Measurements from ENCODE around the gene FAM120A. TPM values are rescaled to one million over a fixed set of nuclear protein-coding genes. Genes with fewer than 3 reads are reported as not detected.

FAM120A gene
- total and polyA plus RNA-seq, 9 donors = 37.9 to 130 (median 78.9) TPM

DNA sequence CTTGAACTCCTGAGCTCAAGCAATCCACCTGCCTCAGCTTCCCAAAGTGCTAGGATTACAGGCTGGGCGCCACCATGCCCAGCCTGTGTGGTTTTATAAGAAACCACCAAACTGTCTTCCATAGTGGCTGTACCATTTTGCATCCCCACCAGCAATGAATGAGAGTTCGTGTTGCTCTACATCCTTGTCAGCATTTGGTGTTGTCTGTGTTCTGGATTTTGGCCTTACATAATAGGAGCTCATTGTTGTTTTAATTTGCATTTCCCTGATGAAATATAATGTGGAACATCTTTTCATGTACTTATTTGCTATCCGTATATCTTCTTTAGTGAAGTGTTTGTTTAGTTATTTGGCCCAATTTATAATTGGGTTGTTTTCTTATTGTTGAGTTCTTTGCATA is 154.7 kb downstream of the FAM120A start:
- H3K27ac ChIP-seq = no peak overlapping the region
- H3K36me3 ChIP-seq = no peaks in the 10 kb centered on the region
- TF ChIP-seq, protein P1, sequence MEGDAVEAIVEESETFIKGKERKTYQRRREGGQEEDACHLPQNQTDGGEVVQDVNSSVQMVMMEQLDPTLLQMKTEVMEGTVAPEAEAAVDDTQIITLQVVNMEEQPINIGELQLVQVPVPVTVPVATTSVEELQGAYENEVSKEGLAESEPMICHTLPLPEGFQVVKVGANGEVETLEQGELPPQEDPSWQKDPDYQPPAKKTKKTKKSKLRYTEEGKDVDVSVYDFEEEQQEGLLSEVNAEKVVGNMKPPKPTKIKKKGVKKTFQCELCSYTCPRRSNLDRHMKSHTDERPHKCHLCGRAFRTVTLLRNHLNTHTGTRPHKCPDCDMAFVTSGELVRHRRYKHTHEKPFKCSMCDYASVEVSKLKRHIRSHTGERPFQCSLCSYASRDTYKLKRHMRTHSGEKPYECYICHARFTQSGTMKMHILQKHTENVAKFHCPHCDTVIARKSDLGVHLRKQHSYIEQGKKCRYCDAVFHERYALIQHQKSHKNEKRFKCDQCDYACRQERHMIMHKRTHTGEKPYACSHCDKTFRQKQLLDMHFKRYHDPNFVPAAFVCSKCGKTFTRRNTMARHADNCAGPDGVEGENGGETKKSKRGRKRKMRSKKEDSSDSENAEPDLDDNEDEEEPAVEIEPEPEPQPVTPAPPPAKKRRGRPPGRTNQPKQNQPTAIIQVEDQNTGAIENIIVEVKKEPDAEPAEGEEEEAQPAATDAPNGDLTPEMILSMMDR (IDR thresholded peaks at IDR 0.05) = no peak
- TF ChIP-seq POLR2A (IDR thresholded peaks at IDR 0.05) (no peak), EP300 (IDR thresholded peaks at IDR 0.05) (no peak)
- no peaks in the 10 kb centered on the region for H3K4me1 ChIP-seq (ENCODE audit: insufficient read depth)
- intact Hi-C loops (cut with DNase I) = no loop called here
- H3K9me3 ChIP-seq = no peaks in the 10 kb centered on the region
- 38 to 53% (median 43%) methylated on average over 3 of the region's 3 CpGs for WGBS, 3 donors
- H3K4me3 ChIP-seq = no peak overlapping the region
- H3K27me3 ChIP-seq = no peaks in the 10 kb centered on the region
- DNase-seq = no peak

DNA sequence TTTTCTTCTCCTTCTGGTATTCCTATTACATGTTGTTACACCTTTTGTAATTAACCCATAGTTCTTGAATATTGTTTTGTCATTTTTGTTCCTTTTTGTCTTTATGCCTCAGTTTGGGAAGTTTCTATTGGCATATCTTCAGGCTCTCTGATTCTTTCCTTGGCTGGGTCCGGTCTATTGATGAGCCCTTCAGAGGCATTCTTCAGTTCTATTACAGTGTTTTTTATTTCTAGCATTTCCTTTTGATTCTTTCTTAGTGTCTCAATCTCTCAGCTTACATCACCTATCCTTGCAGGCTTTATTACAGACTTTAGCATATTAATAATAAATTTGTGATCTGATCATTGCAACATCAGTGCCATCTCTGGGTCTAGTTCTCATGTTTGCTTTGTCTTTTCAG is 158.7 kb downstream of the FAM120A start:
- WGBS, 3 donors = 99 to 100% (median 100%) methylated on average over 1 of the region's 1 CpG
- TF ChIP-seq EP300 (IDR thresholded peaks at IDR 0.05) (no peak), POLR2A (IDR thresholded peaks at IDR 0.05) (no peak)
- TF ChIP-seq, protein P1 (IDR thresholded peaks at IDR 0.05) = no peak
- H3K27ac ChIP-seq = no peak overlapping the region
- intact Hi-C loops (cut with DNase I) = no loop called here
- no peaks in the 10 kb centered on the region for H3K27me3 ChIP-seq
- no peaks in the 10 kb centered on the region for H3K36me3 ChIP-seq
- no peaks in the 10 kb centered on the region for H3K9me3 ChIP-seq
- H3K4me3 ChIP-seq = no peak overlapping the region
- H3K4me1 ChIP-seq (ENCODE audit: insufficient read depth) = peaks cover 4% of the 10 kb centered on the region
- no peak for DNase-seq

DNA sequence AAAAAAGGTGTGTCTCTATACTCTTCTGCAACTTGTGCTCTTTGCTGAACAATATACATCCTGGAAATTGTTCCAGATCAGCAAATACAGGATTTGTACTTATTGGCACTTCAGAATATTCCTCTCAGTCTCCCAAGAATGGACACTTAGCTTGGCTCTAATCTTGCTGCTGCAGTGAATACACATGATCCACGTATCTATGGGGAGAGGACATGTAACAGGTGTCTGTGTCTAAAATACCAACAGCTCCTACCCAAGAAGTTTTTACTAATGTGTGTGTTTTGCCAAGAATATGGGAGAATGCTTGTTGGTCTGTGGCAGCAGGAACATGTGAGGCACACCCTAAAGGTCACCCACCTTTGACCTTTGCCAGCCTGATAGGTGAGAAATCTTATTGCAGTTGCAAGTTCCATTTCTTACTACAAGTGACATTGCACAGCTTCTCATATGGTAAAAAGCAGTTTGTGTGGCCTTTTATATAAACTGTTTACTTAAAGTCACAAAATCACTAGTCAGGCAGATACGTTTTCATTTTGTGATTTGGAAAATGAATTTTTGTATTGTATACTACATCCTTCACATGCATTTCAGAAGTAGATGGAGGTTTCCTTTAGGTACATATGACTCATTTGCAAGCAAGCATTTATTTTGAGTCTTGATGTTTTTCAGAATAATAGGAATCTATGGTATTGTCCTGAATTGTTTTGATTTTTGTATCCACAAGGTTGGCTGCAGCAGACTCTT is 160.7 kb downstream of the FAM120A start:
- Histone ChIP-seq H3K4me1 (ENCODE audit: insufficient read depth) (peaks cover 4% of the 10 kb centered on the region), H3K36me3 (no peaks in the 10 kb centered on the region), H3K4me3 (no peak overlapping the region), H3K9me3 (no peaks in the 10 kb centered on the region), H3K27ac (no peak overlapping the region), H3K27me3 (no peaks in the 10 kb centered on the region)
- TF ChIP-seq EP300 (IDR thresholded peaks at IDR 0.05) (no peak), POLR2A (IDR thresholded peaks at IDR 0.05) (no peak)
- TF ChIP-seq, protein P1 (IDR thresholded peaks at IDR 0.05) = no peak
- intact Hi-C loops (cut with DNase I) = no loop called here
- 69 to 75% (median 71%) methylated on average over 2 of the region's 2 CpGs for WGBS, 3 donors
- DNase-seq = peak in 1 of 5 donors; percentile 2

DNA sequence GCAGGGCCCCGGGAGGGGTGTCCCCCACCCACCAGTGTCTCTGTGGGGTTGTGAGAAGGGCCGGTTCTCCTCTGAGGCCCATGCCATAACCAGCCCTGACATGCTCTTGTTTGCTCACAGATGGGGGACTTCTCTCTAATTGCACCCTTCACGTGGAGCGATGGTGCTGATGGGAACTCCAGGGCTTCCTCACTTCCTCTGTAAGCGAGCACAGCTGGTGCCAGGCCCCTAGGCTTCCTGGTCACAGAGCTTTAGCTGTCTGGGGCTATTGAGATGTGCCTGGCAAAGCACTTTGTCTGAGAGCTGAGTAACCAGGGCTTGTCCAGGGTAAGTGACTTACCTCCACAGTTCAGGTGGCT is 161.3 kb downstream of the FAM120A start:
- no peaks in the 10 kb centered on the region for H3K36me3 ChIP-seq
- WGBS, 3 donors = 59 to 65% (median 64%) methylated on average over 5 of the region's 5 CpGs
- no peaks in the 10 kb centered on the region for H3K27me3 ChIP-seq
- TF ChIP-seq EP300 (IDR thresholded peaks at IDR 0.05) = no peak
- no peak overlapping the region for H3K27ac ChIP-seq
- intact Hi-C loops (cut with DNase I) = no loop called here
- H3K4me1 ChIP-seq (ENCODE audit: insufficient read depth) = peaks cover 4% of the 10 kb centered on the region
- no peaks in the 10 kb centered on the region for H3K9me3 ChIP-seq
- H3K4me3 ChIP-seq = no peak overlapping the region
- peak in 1 of 5 donors; percentile 2 for DNase-seq

DNA sequence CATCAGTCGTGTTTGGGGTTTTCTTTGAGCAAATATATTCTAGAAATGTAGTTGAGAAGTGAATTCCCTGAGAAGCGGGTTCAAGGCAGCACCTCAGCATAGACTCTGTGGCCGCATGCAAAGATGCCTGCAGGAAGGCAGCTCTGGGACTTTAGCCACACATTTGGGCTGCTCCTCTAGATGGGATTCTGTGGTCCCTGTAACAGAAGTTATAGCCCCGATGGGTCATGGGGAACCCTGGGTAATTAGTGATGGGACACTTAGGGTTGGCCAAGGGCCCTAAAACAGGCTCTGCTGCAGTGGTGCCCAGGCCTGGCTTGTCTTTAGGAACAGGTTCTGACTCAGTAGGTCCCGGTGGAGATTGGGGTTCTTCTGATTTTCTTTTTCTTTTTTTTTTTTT is 161.7 kb downstream of the FAM120A start:
- no peaks in the 10 kb centered on the region for H3K36me3 ChIP-seq
- peak in 1 of 5 donors; percentile 5 for DNase-seq
- 88 to 92% (median 90%) methylated on average over 5 of the region's 5 CpGs for WGBS, 3 donors
- TF ChIP-seq EP300 (IDR thresholded peaks at IDR 0.05) (no peak), POLR2A (IDR thresholded peaks at IDR 0.05) (no peak)
- TF ChIP-seq, protein P1 (IDR thresholded peaks at IDR 0.05) = no peak
- no peaks in the 10 kb centered on the region for H3K9me3 ChIP-seq
- no peaks in the 10 kb centered on the region for H3K27me3 ChIP-seq
- H3K4me1 ChIP-seq (ENCODE audit: insufficient read depth) = peaks cover 4% of the 10 kb centered on the region
- no peak overlapping the region for H3K27ac ChIP-seq
- no peak overlapping the region for H3K4me3 ChIP-seq
- intact Hi-C loops (cut with DNase I) = no loop called here
